SU-DHL-6 (cell line): Measurements from ENCODE around the gene SEC61A1.
A peak's percentile ranks its signal among the peaks of the same experiment; 100 is the strongest.

Source experiments
- H2AFZ ChIP-seq: fragments of 200-600 bp; sonication (generic); 2 replicates; pipeline ENCODE4 v1.6.1; 2014; ENCODE audit warnings: low read depth, mild to moderate bottlenecking, moderate library complexity, mixed read lengths, antibody characterized with exemption, low read length; ENCODE audit not compliant: severe bottlenecking
- H3F3A ChIP-seq: fragments of 200-600 bp; shearing (Covaris generic); 2 replicates; pipeline ENCODE4 v1.6.0; 2016; ENCODE audit warnings: antibody characterized with exemption, mild to moderate bottlenecking; ENCODE audit not compliant: insufficient read depth
- H3K27ac ChIP-seq: fragments of 200-600 bp; sonication (generic); 2 replicates; pipeline ENCODE4 v1.5.1; 2016; ENCODE audit warnings: low read depth, mild to moderate bottlenecking, low read length, moderate library complexity, mixed read lengths
- H3K27me3 ChIP-seq: fragments of 200-600 bp; sonication (generic), shearing (Covaris generic); 2 replicates; pipeline ENCODE4 v1.6.0; 2014; ENCODE audit warnings: mild to moderate bottlenecking, low read length
- H3K36me3 ChIP-seq: fragments of 200-600 bp; sonication (generic); 2 replicates; pipeline ENCODE4 v1.6.1; 2014; ENCODE audit warnings: mild to moderate bottlenecking, low read length, mixed read lengths
- H3K4me2 ChIP-seq: fragments of 300-600, 200-600 bp; shearing (Covaris generic), sonication (generic); 2 replicates; pipeline ENCODE4 v1.6.0; 2014; ENCODE audit warnings: low read length, low read depth, mild to moderate bottlenecking; ENCODE audit not compliant: poor library complexity, severe bottlenecking
- H3K4me3 ChIP-seq: fragments of 200-600 bp; sonication (generic); 2 replicates; pipeline ENCODE4 v1.5.1; 2014; ENCODE audit warnings: antibody characterized with exemption, low read length, mild to moderate bottlenecking, mixed read lengths; ENCODE audit not compliant: insufficient read depth, poor library complexity, severe bottlenecking
- H3K79me2 ChIP-seq: fragments of 200-600 bp; sonication (generic); 2 replicates; pipeline ENCODE4 v1.6.1; 2014; ENCODE audit warnings: mild to moderate bottlenecking, low read length, moderate library complexity; ENCODE audit not compliant: insufficient read depth
- H3K9ac ChIP-seq: fragments of 200-600 bp; sonication (generic); 2 replicates; pipeline ENCODE4 v1.7.0; 2014; ENCODE audit warnings: mild to moderate bottlenecking, low read length
- H3K9me2 ChIP-seq: fragments of 200-600 bp; sonication (generic); replicated peaks from 2 replicates; pipeline ENCODE4 v1.6.1; 2014; ENCODE audit warnings: low read length; ENCODE audit not compliant: insufficient read depth
- H3K9me3 ChIP-seq: fragments of 200-600 bp; sonication (generic); 2 replicates; pipeline ENCODE4 v1.6.1; 2014; ENCODE audit warnings: low read length, mixed read lengths; ENCODE audit not compliant: insufficient read depth
- H4K20me1 ChIP-seq: fragments of 200-600 bp; sonication (generic); 2 replicates; pipeline ENCODE4 v1.6.1; 2014; ENCODE audit warnings: low read depth, mild to moderate bottlenecking, antibody characterized with exemption, low read length, moderate library complexity, mixed read lengths
- CTCF ChIP-seq: fragments of 200-600 bp; sonication (generic); IDR thresholded peaks from one replicate; pipeline ENCODE4 v1.5.1; 2017; ENCODE audit warnings: antibody characterized with exemption, mild to moderate bottlenecking, low read length, moderate library complexity; ENCODE audit not compliant: insufficient read depth, poor library complexity, severe bottlenecking
- EZH2phosphoT487 ChIP-seq: fragments of 200-600 bp; sonication (generic), shearing (Covaris generic); conservative IDR thresholded peaks from 2 replicates; pipeline ENCODE4 v1.6.1; 2018; ENCODE audit warnings: mild to moderate bottlenecking, antibody characterized with exemption, low read length, moderate library complexity, mixed read lengths

SEC61A1 gene

GRCh38 chr3:128111147-128111546, 58.9 kb downstream of the SEC61A1 start:
- H3F3A ChIP-seq = no peaks in the 10 kb centered on the region
- H3K27me3 ChIP-seq = no peaks in the 10 kb centered on the region
- H3K27ac ChIP-seq = no peak overlapping the region
- peaks cover 19% of the 10 kb centered on the region for H3K36me3 ChIP-seq
- H3K9me2 ChIP-seq = no peaks in the 10 kb centered on the region
- H3K4me3 ChIP-seq = no peak overlapping the region
- H3K9ac ChIP-seq = no peak overlapping the region
- H2AFZ ChIP-seq = no peak overlapping the region
- H3K4me2 ChIP-seq = no peak overlapping the region
- H3K9me3 ChIP-seq = no peaks in the 10 kb centered on the region
- H4K20me1 ChIP-seq = no peaks in the 10 kb centered on the region
- TF ChIP-seq EZH2phosphoT487 (no peak), CTCF (no peak)
- peaks cover 35% of the 10 kb centered on the region for H3K79me2 ChIP-seq

GRCh38 chr3:128112357-128112968, 60.2 kb downstream of the SEC61A1 start:
- no peaks in the 10 kb centered on the region for H3K27me3 ChIP-seq
- H3K4me2 ChIP-seq = no peak overlapping the region
- no peak overlapping the region for H3K4me3 ChIP-seq
- H3K9me3 ChIP-seq = no peaks in the 10 kb centered on the region
- no peak overlapping the region for H3K9ac ChIP-seq
- no peaks in the 10 kb centered on the region for H3K9me2 ChIP-seq
- TF ChIP-seq EZH2phosphoT487 (no peak), CTCF (no peak)
- H3F3A ChIP-seq = no peaks in the 10 kb centered on the region
- H3K27ac ChIP-seq = no peak overlapping the region
- peaks cover 34% of the 10 kb centered on the region for H3K79me2 ChIP-seq
- no peaks in the 10 kb centered on the region for H4K20me1 ChIP-seq
- peaks cover 24% of the 10 kb centered on the region for H3K36me3 ChIP-seq
- H2AFZ ChIP-seq = no peak overlapping the region

- Histone ChIP-seq H3K4me3 (no peak overlapping the region), H3K9ac (peak overlapping the region; percentile 16), H3K9me2 (no peaks in the 10 kb centered on the region), H2AFZ (no peak overlapping the region), H3K36me3 (peaks cover 17% of the 10 kb centered on the region), H3K27ac (peak overlapping the region; percentile 50), H3F3A (no peaks in the 10 kb centered on the region), H4K20me1 (no peaks in the 10 kb centered on the region), H3K79me2 (peaks cover 23% of the 10 kb centered on the region), H3K27me3 (no peaks in the 10 kb centered on the region), H3K9me3 (no peaks in the 10 kb centered on the region), H3K4me2 (peak overlapping the region; percentile 32)
- TF ChIP-seq EZH2phosphoT487 (no peak), CTCF (no peak)
These were observed 61.9 kb downstream of the SEC61A1 start for GRCh38 chr3:128113817-128114794.
